Midbrain (tissue), 1 donor: Measurements from ENCODE around the gene NECAB3.
A peak's percentile ranks its signal among the peaks of the same experiment; 100 is the strongest.

Source experiments
- DNase-seq: peaks from one replicate; lab custom pipeline; 2025; lab: John Stamatoyannopoulos, UW

Gene NECAB3

GRCh38 chr20:33697129-33697528, 22.9 kb upstream of the NECAB3 start:
- no peak for DNase-seq

- DNase-seq = no peak
These were observed 22.2 kb upstream of the NECAB3 start for GRCh38 chr20:33696448-33696847.

- DNase-seq = peak; percentile 46
These were observed 20.4 kb upstream of the NECAB3 start for GRCh38 chr20:33694639-33695012.

GRCh38 chr20:33693741-33694638, 19.8 kb upstream of the NECAB3 start:
- peak; percentile 83 for DNase-seq

- no peak for DNase-seq
These were observed 19.1 kb upstream of the NECAB3 start for GRCh38 chr20:33693289-33693688.

GRCh38 chr20:33689973-33690372, 15.7 kb upstream of the NECAB3 start:
- DNase-seq = peak; percentile 43

- no peak for DNase-seq
These were observed 15.3 kb upstream of the NECAB3 start for GRCh38 chr20:33689493-33689892.

GRCh38 chr20:33688938-33689424, 14.8 kb upstream of the NECAB3 start:
- no peak for DNase-seq

- DNase-seq = no peak
These were observed 14.0 kb upstream of the NECAB3 start for GRCh38 chr20:33687993-33688937.

GRCh38 chr20:33687370-33687915, 13.2 kb upstream of the NECAB3 start:
- no peak for DNase-seq

- no peak for DNase-seq
These were observed 12.7 kb upstream of the NECAB3 start for GRCh38 chr20:33686984-33687366.

GRCh38 chr20:33686100-33686983, 12.1 kb upstream of the NECAB3 start, which contains the start of gene E2F1:
Gene E2F1, minus strand, starts transcription at chr20:33686385. Its CDS starts 121 bp downstream, at chr20:33686264.
- DNase-seq = peak; percentile 96

- no peak for DNase-seq
These were observed 11.3 kb upstream of the NECAB3 start for GRCh38 chr20:33685328-33686099.

- no peak for DNase-seq
These were observed 10.5 kb upstream of the NECAB3 start for GRCh38 chr20:33684533-33685327.

- DNase-seq = no peak
These were observed 7.6 kb upstream of the NECAB3 start for GRCh38 chr20:33681728-33682353.

GRCh38 chr20:33681288-33681687, 7.1 kb upstream of the NECAB3 start:
- no peak for DNase-seq

GRCh38 chr20:33680686-33681085, 6.5 kb upstream of the NECAB3 start:
- no peak for DNase-seq

GRCh38 chr20:33679758-33680485, 5.7 kb upstream of the NECAB3 start:
- no peak for DNase-seq
